Measurements from ENCODE around the gene ATG5.

Gene ATG5

DNA sequence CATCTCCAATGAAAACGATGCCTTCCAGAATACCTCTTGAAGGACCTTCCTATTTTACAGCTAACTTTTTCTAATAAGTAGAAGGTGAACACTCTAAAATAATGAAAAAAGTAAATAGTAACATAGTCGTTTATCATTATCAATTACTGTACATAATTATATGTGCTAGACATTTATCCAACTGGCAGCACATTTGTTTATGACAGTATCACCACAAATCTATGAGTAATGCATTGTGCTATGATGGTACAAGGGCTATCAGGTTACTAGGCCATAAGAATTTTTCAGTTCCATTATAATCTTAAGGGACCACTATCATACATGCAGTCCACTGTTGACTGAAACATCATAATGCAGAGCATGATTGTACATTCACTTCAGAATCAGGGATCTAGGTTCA lies 68.4 kb downstream of the ATG5 start:
- TF ChIP-seq TCF4 (CRISPR knock-in tag; IDR thresholded peaks at IDR 0.05; ENCODE audit: borderline replicate concordance) = no peak
- TF ChIP-seq ARNTL (CRISPR knock-in tag; IDR thresholded peaks at IDR 0.05; ENCODE audit: borderline replicate concordance, low read depth) = no peak
- no peak for TF ChIP-seq CSRNP3 (CRISPR knock-in tag; IDR thresholded peaks at IDR 0.05)
- no peak for TF ChIP-seq CREB5 (CRISPR knock-in tag; IDR thresholded peaks at IDR 0.05; ENCODE audit: low read depth)
- TF ChIP-seq CSDC2 (CRISPR knock-in tag; IDR thresholded peaks at IDR 0.05) = no peak
- TF ChIP-seq, protein P1, sequence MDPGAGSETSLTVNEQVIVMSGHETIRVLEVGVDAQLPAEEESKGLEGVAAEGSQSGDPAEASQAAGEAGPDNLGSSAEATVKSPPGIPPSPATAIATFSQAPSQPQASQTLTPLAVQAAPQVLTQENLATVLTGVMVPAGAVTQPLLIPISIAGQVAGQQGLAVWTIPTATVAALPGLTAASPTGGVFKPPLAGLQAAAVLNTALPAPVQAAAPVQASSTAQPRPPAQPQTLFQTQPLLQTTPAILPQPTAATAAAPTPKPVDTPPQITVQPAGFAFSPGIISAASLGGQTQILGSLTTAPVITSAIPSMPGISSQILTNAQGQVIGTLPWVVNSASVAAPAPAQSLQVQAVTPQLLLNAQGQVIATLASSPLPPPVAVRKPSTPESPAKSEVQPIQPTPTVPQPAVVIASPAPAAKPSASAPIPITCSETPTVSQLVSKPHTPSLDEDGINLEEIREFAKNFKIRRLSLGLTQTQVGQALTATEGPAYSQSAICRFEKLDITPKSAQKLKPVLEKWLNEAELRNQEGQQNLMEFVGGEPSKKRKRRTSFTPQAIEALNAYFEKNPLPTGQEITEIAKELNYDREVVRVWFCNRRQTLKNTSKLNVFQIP (CRISPR knock-in tag; IDR thresholded peaks at IDR 0.05; ENCODE audit: borderline replicate concordance, low read depth) = no peak
- TF ChIP-seq TSHZ2 (CRISPR knock-in tag; IDR thresholded peaks at IDR 0.05) = no peak
- TF ChIP-seq ZNF565 (CRISPR knock-in tag; conservative IDR thresholded peaks at IDR 0.05; ENCODE audit: low read depth) = no peak
- no peak for TF ChIP-seq GLIS3 (CRISPR knock-in tag; IDR thresholded peaks at IDR 0.05)
- 0 out of 2 replicates have a peak, but pooled peaks have one; percentile 45 for TF ChIP-seq PATZ1 (CRISPR knock-in tag; IDR thresholded peaks at IDR 0.05; ENCODE audit: borderline replicate concordance)
- TF ChIP-seq ISL1 (CRISPR knock-in tag; IDR thresholded peaks at IDR 0.05) = peak; percentile 72
- no peak for TF ChIP-seq ESRRG (CRISPR knock-in tag; IDR thresholded peaks at IDR 0.05)
- TF ChIP-seq BACH2 (CRISPR knock-in tag; IDR thresholded peaks at IDR 0.05; ENCODE audit: borderline replicate concordance) = no peak
- TF ChIP-seq OSR1 (CRISPR knock-in tag; IDR thresholded peaks at IDR 0.05) = no peak
- TF ChIP-seq RARB (CRISPR knock-in tag; IDR thresholded peaks at IDR 0.05) = no peak
- no peak for TF ChIP-seq ZFP30 (CRISPR knock-in tag; IDR thresholded peaks at IDR 0.05)
- peak; percentile 85; the same call in 1 of the 2 replicates for TF ChIP-seq TOX (CRISPR knock-in tag; IDR thresholded peaks at IDR 0.05; ENCODE audit: borderline replicate concordance)
- TF ChIP-seq ZNF8 (CRISPR knock-in tag; IDR thresholded peaks at IDR 0.05) = no peak
- TF ChIP-seq ZFP3 (CRISPR knock-in tag; IDR thresholded peaks at IDR 0.05) = no peak
- no peak for TF ChIP-seq PPARA (CRISPR knock-in tag; IDR thresholded peaks at IDR 0.05; ENCODE audit: borderline replicate concordance)
- no peak for TF ChIP-seq SNAI2 (CRISPR knock-in tag; IDR thresholded peaks at IDR 0.05)
- TF ChIP-seq ZNF70 (CRISPR knock-in tag; IDR thresholded peaks at IDR 0.05) = no peak
- TF ChIP-seq ZC3H10 (CRISPR knock-in tag; IDR thresholded peaks at IDR 0.05) = peak; percentile 78
- peak; percentile 52 for ATAC-seq

GRCh38 chr6:106256201-106256968 lies 69.2 kb downstream of the ATG5 start:
- TF ChIP-seq TSHZ2 (CRISPR knock-in tag; IDR thresholded peaks at IDR 0.05) = no peak
- no peak for TF ChIP-seq RARB (CRISPR knock-in tag; IDR thresholded peaks at IDR 0.05)
- no peak for TF ChIP-seq TOX (CRISPR knock-in tag; IDR thresholded peaks at IDR 0.05; ENCODE audit: borderline replicate concordance)
- TF ChIP-seq BACH2 (CRISPR knock-in tag; IDR thresholded peaks at IDR 0.05; ENCODE audit: borderline replicate concordance) = no peak
- no peak for TF ChIP-seq ZNF8 (CRISPR knock-in tag; IDR thresholded peaks at IDR 0.05)
- no peak for TF ChIP-seq PATZ1 (CRISPR knock-in tag; IDR thresholded peaks at IDR 0.05; ENCODE audit: borderline replicate concordance)
- peak; percentile 66 for ATAC-seq

Measured in SK-N-SH treated with all-trans-retinoic acid at 6 μM for 48 hours (cell line).